Hepatocyte (in vitro differentiated cells): Measurements from ENCODE around the gene ACACB.

Experiments
- CTCF ChIP-seq: fragments of 200-600 bp; sonication (generic); IDR thresholded peaks from 2 replicates; pipeline ENCODE4 v1.5.1; 2016; ENCODE audit warnings: antibody characterized with exemption, mild to moderate bottlenecking; ENCODE audit not compliant: poor library complexity
- EZH2 ChIP-seq: fragments of 200-600 bp; sonication (generic); IDR thresholded peaks from 2 replicates; pipeline ENCODE4 v1.6.1; 2016; ENCODE audit warnings: antibody characterized with exemption, mild to moderate bottlenecking, borderline replicate concordance
- EZH2phosphoT487 ChIP-seq: fragments of 200-600 bp; sonication (generic); IDR thresholded peaks from one replicate; pipeline ENCODE4 v1.6.1; 2018; ENCODE audit warnings: antibody characterized with exemption, mild to moderate bottlenecking, low read depth, moderate library complexity; ENCODE audit not compliant: unreplicated experiment, severe bottlenecking

- TF ChIP-seq CTCF (no peak), EZH2 (no peak), EZH2phosphoT487 (no peak)
These were observed 33.8 kb downstream of the ACACB start for GRCh38 chr12:109150124-109150640.
